ENCODE measurements around the gene SLC22A13.
"Not testable (repeated sequence)": the region's sequence is repeated elsewhere in the genome, so short reads cannot be mapped to it uniquely, and the experiment has no call there.

Gene SLC22A13

GRCh38 chr3:38265604-38266307, at the start of gene SLC22A13:
SLC22A13 (plus strand) TSS chr3:38265812; CDS start chr3:38265861, 49 bp downstream.
- no peak within 1 kb of the TSS for H3K4me3 ChIP-seq (ENCODE audit: low read length)
- TF ChIP-seq ZNF274 (IDR thresholded peaks at IDR 0.05; ENCODE audit: low read depth, low read length): no peak

DNA sequence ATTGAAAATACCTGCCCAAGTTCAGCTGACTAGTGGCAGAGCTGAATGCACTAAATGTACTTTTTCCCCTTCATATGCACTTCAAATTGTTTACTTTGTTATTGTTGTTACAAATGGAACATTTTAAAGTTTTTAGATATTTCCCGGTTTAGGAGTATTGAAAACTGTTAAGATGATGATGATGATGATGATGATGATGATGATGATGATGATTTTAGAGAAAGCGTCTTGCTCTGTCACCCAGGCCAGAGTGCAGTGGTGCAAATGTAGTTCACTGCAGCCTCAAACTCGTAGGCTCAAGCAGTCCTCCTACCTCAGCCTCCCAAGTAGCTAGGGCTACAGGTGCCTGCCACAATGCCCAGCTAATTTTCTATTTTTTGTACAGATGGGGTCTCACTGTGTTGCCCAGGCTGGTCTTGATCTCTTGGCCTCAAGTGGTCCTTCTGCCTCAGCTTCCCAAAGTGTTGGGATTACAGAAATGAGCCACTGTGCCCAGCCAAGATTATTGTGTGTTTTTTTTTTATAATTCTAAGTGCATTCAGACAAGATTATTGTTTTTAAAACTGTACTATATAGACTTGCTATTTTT, 45.9 kb upstream of the SLC22A13 start:
- no peak overlapping the region for H3K4me3 ChIP-seq (ENCODE audit: low read length)

DNA sequence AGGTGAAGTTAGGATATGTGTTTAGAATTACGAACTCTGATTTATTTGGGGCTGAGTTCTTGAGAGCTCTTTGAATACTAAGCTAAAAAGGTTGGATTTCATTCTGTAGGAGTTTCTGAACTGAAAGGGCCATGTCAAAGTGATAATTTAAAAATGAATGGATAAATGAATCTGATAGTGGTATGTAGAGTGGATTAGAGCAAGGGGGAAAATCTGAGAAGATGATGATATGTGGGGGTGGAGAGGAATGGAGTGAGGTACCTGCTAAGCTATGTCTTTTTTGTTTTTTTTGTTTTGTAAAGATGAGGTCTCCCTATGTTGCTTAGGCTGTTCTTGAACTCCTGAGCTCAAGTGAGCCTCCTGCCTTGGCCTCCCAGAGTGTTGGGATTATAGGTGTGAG, 44.6 kb upstream of the SLC22A13 start:
- no peak for TF ChIP-seq ZNF274 (IDR thresholded peaks at IDR 0.05; ENCODE audit: low read depth, low read length)
- no peak overlapping the region for H3K4me3 ChIP-seq (ENCODE audit: low read length)

More for the DNA sequence above, 45.9 kb upstream of the SLC22A13 start:
- no peak for TF ChIP-seq ZNF274 (IDR thresholded peaks at IDR 0.05; ENCODE audit: low read depth, low read length)

DNA sequence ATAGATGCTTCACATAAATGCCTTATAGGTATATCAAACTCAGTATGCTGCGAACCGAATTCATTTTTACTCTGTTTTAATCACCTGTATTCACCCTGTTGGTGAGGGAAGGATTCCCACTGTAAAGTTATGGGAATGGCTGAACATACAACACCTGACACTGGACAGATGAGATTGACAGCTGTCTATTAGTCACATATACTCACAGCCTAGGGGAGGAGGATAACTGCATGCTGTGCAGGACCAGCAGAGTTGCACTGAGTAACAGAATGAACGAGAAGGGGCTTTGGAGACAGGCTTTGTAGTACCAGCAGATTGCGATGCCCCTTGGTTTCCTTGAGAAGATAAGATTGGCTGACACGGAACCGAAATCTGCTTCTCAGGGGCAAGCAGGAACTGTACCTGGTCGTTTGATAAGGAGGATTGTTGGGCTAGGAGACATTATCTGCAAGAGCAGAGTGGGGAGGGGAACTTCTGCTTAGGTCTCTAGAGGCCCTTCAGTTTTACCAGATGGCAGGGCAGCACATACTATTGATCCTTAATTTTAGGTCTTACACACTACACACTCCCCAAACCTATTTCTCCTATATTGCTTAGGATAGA, 43.5 kb upstream of the SLC22A13 start:
- H3K4me3 ChIP-seq (ENCODE audit: low read length): no peak overlapping the region
- TF ChIP-seq ZNF274 (IDR thresholded peaks at IDR 0.05; ENCODE audit: low read depth, low read length): no peak

DNA sequence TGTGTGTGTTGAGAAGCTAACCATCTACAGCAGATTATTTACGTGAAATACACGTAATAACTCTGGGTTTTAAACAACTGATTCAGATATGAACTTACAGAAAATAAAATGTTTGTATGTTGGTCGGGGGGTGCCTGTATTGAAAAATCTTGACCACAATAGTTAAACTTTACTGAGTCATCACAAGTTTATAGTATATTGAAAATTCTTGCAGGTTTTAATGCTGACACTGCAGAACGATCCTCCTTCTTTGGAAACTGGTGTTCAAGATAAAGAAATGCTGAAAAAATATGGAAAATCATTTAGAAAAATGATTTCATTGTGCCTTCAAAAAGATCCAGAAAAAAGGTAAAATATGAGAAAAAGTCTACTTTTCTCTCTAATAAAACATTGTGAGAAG, 41.3 kb upstream of the SLC22A13 start:
- no peak for TF ChIP-seq ZNF274 (IDR thresholded peaks at IDR 0.05; ENCODE audit: low read depth, low read length)
- H3K4me3 ChIP-seq (ENCODE audit: low read length): no peak overlapping the region

GRCh38 chr3:38226273-38226672, 39.3 kb upstream of the SLC22A13 start:
- no peak for TF ChIP-seq ZNF274 (IDR thresholded peaks at IDR 0.05; ENCODE audit: low read depth, low read length)
- H3K4me3 ChIP-seq (ENCODE audit: low read length): no peak overlapping the region

GRCh38 chr3:38227989-38228388, 37.6 kb upstream of the SLC22A13 start:
- H3K4me3 ChIP-seq (ENCODE audit: low read length): no peak overlapping the region
- no peak for TF ChIP-seq ZNF274 (IDR thresholded peaks at IDR 0.05; ENCODE audit: low read depth, low read length)

DNA sequence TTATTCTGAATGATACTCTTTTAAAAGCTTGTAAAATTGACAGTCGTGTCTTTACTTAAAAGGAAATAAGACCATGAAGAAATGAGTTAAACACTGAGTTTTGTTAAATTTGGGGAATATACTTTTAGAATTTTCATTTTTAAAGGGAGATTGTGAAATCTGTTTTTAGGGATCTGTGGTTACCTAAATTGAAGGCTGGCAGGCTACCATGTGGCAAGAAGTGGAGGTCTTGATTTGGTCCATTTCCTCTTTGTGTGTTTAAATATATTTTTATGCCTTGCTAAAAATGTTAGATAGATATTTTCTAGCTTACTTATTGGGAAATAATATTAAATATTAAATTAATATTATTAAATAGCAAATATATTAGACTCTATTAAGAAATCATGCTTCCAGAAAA, 36.6 kb upstream of the SLC22A13 start:
- no peak overlapping the region for H3K4me3 ChIP-seq (ENCODE audit: low read length)
- no peak for TF ChIP-seq ZNF274 (IDR thresholded peaks at IDR 0.05; ENCODE audit: low read depth, low read length)

- H3K4me3 ChIP-seq (ENCODE audit: low read length): no peak overlapping the region
- TF ChIP-seq ZNF274 (IDR thresholded peaks at IDR 0.05; ENCODE audit: low read depth, low read length): no peak
Measured at GRCh38 chr3:38232701-38233100, 32.9 kb upstream of the SLC22A13 start.

DNA sequence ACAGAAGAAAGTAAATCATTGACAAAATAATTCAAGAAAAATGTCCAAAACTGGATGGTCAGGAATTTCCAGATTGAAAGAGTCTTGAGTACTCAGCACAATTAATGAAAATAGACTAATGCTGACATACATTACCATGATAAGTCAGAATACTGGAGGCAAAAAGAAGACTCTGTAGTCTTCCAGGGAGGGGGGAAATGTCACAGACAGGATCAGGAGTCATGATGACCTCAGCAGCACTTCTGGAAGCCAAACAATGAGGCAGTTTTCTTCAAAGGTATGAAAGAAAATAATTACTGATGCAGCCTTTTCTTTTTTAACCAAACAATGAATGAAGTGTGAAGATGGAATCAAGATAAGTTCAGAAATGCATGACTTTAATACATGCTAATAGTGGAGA, 30.1 kb upstream of the SLC22A13 start:
- no peak for TF ChIP-seq ZNF274 (IDR thresholded peaks at IDR 0.05; ENCODE audit: low read depth, low read length)
- H3K4me3 ChIP-seq (ENCODE audit: low read length): no peak overlapping the region

- no peak overlapping the region for H3K4me3 ChIP-seq (ENCODE audit: low read length)
Measured at GRCh38 chr3:38238416-38239008, 27.1 kb upstream of the SLC22A13 start.

DNA sequence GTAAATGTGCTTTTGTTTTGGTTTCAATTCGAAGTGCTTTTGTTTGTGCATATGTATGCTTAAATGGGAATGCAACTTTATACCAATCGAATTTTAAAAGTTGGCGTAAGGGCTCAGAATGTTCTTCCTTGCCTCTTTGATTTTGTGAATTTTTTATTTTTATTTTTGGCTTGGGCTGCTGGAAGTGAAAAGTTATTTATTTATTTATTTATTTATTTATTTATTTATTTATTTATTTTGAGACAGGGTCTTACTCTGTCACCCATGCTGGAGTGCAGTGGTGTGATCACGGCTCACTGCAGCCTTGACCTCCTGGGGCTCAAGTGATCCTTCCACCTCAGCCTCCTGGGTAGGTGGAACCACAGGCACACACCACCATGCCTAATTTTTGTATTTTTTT, 22.8 kb upstream of the SLC22A13 start:
- not testable (repeated sequence) for H3K4me3 ChIP-seq (ENCODE audit: low read length)

More at GRCh38 chr3:38238416-38239008, 27.1 kb upstream of the SLC22A13 start:
- TF ChIP-seq ZNF274 (IDR thresholded peaks at IDR 0.05; ENCODE audit: low read depth, low read length): no peak

- no peak for TF ChIP-seq ZNF274 (IDR thresholded peaks at IDR 0.05; ENCODE audit: low read depth, low read length)
- H3K4me3 ChIP-seq (ENCODE audit: low read length): no peak overlapping the region
Measured at GRCh38 chr3:38245930-38246329, 19.7 kb upstream of the SLC22A13 start.

- TF ChIP-seq ZNF274 (IDR thresholded peaks at IDR 0.05; ENCODE audit: low read depth, low read length): no peak
- H3K4me3 ChIP-seq (ENCODE audit: low read length): no peak overlapping the region
Measured at GRCh38 chr3:38247366-38248035, 18.1 kb upstream of the SLC22A13 start.
